Stimulated activated CD8-positive, alpha-beta memory T cell treated with anti-CD3 and anti-CD28 coated beads, Interleukin-2, amount 100 ng/mL, for 1 hour (primary cell): ENCODE data around the gene RAB3D.
A peak's percentile ranks its signal among the peaks of the same experiment; 100 is the strongest.
"Not testable (repeated sequence)": the region's sequence is repeated elsewhere in the genome, so short reads cannot be mapped to it uniquely, and the experiment has no call there.

ENCODE experiments used
- DNase-seq, 2 donors: peaks; one replicate each; pipeline ENCODE4 v3.0.0-alpha.2; 2020; ENCODE audit warnings: low read depth in 2 of 2

Gene RAB3D

GRCh38 chr19:11339254-11340098, at the start of gene RAB3D:
Gene RAB3D (minus strand): TSS chr19:11339657. CDS start chr19:11337399, 2,258 bp downstream.
- peak; percentile 47 to 62 for DNase-seq

GRCh38 chr19:11387162-11388034, 47.9 kb upstream of the RAB3D start:
- DNase-seq: no peak

- no peak for DNase-seq
Measured at GRCh38 chr19:11384778-11385129, 45.3 kb upstream of the RAB3D start.

GRCh38 chr19:11383706-11384048, 44.2 kb upstream of the RAB3D start:
- DNase-seq: no peak

GRCh38 chr19:11382898-11383705, 43.6 kb upstream of the RAB3D start:
- no peak for DNase-seq

GRCh38 chr19:11380653-11381537, 41.4 kb upstream of the RAB3D start:
- peak; percentile 88 to 92 for DNase-seq

- DNase-seq: no peak
Measured at GRCh38 chr19:11379857-11380350, 40.4 kb upstream of the RAB3D start.

- DNase-seq: not testable (repeated sequence)
Measured at GRCh38 chr19:11379269-11379845, 39.9 kb upstream of the RAB3D start.

- DNase-seq: no peak
Measured at GRCh38 chr19:11378319-11379189, 39.1 kb upstream of the RAB3D start.

- DNase-seq: no peak
Measured at GRCh38 chr19:11377756-11378155, 38.3 kb upstream of the RAB3D start.

- DNase-seq: no peak
Measured at GRCh38 chr19:11377237-11377636, 37.8 kb upstream of the RAB3D start.

- peak; percentile 35 to 53 for DNase-seq
Measured at GRCh38 chr19:11375143-11375948, 35.9 kb upstream of the RAB3D start.

- DNase-seq: peak; percentile 90 to 93
Measured at GRCh38 chr19:11374433-11375142, 35.1 kb upstream of the RAB3D start, which contains the start of gene SWSAP1. Gene SWSAP1 (plus strand): TSS chr19:11374666. CDS start chr19:11374681, 15 bp downstream.

- no peak for DNase-seq
Measured at GRCh38 chr19:11373885-11374432, 34.5 kb upstream of the RAB3D start.

GRCh38 chr19:11373166-11373884, 33.9 kb upstream of the RAB3D start:
- DNase-seq: no peak

GRCh38 chr19:11370744-11371143, 31.3 kb upstream of the RAB3D start:
- no peak for DNase-seq

- no peak for DNase-seq
Measured at GRCh38 chr19:11367528-11367927, 28.1 kb upstream of the RAB3D start.
